Uterus (tissue), 4 donors: ENCODE results near the gene FBLN5. TPM values are rescaled to one million over a fixed set of nuclear protein-coding genes. Genes with fewer than 3 reads are reported as not detected.
A peak's percentile ranks its signal among the peaks of the same experiment; 100 is the strongest.

Experiments used
- DNase-seq, 2 donors: peaks; one replicate each; pipeline ENCODE4 v3.0.0-alpha.2; 2019 to 2020
- H3K27ac ChIP-seq, 2 donors: fragments of 200-600 bp; sonication (generic); 1 replicate in 1 of 2; 2 replicates in 1 of 2; pipeline ENCODE4 v1.5.1; 2016 to 2018
- H3K27me3 ChIP-seq, 2 donors: fragments of 200-600 bp; sonication (generic); one replicate each; pipeline ENCODE4 v1.5.1; 2018 to 2019; ENCODE audit warnings: control low read depth in 1 of 2
- H3K36me3 ChIP-seq, 2 donors: fragments of 200-600 bp; sonication (generic); one replicate each; pipeline ENCODE4 v1.5.1; 2019; ENCODE audit warnings: control low read depth in 1 of 2
- H3K4me1 ChIP-seq, 2 donors: fragments of 200-600 bp; sonication (generic); one replicate each; pipeline ENCODE4 v1.5.1; 2018 to 2019; ENCODE audit warnings: control low read depth in 1 of 2
- H3K4me3 ChIP-seq, 2 donors: fragments of 200-600 bp; sonication (generic); 1 replicate in 1 of 2; 2 replicates in 1 of 2; pipeline ENCODE4 v1.5.1; 2018 to 2019; ENCODE audit warnings: mild to moderate bottlenecking in 1 of 2
- H3K9me3 ChIP-seq, 2 donors: fragments of 200-600 bp; sonication (generic); one replicate each; pipeline ENCODE4 v1.5.1; 2019; ENCODE audit warnings: control low read depth in 1 of 2
- CTCF ChIP-seq, 4 experiments: fragments of 200-600 bp in 2 of 4; fragments of 450-650 bp in 2 of 4; sonication (generic) in 2 of 4; IDR thresholded peaks; one replicate each; pipeline ENCODE4 v1.5.1; 2016 to 2019; ENCODE audit warnings: antibody characterized with exemption in 4 of 4, mild to moderate bottlenecking in 2 of 4, moderate library complexity in 1 of 4
- POLR2A ChIP-seq, 2 donors: fragments of 450-650 bp; IDR thresholded peaks; one replicate each; pipeline ENCODE4 v1.6.1; 2016; ENCODE audit warnings: antibody characterized with exemption in 2 of 2, mild to moderate bottlenecking in 1 of 2, moderate library complexity in 1 of 2
- intact Hi-C: fragments of 100-400 bp; cut with DNase I; formaldehyde crosslinking; loops from one replicate; pipeline ENCODE4 v1.15.1; 2023; ENCODE audit warnings: low total_unique reads
- total RNA-seq, 4 donors: library from RNA; depleted of rRNA in 3 of 4; stranded (reverse); fragments of >200 nt in 3 of 4; gene quantifications; one replicate each; pipeline versions ENCODE4 v1.1.0 to v1.2.4, GENCODE V29; 2014 to 2023
- donor health status: DM: yes; HTN: yes; CAD: no.

FBLN5 gene
- total RNA-seq, 4 donors from 2014 or later: 48.0 to 304 (median 165) TPM

GRCh38 chr14:91831337-91831736, 116.2 kb downstream of the FBLN5 start:
- no peaks in the 10 kb centered on the region for H3K27me3 ChIP-seq
- H3K9me3 ChIP-seq: no peaks in the 10 kb centered on the region
- no peak for TF ChIP-seq POLR2A (IDR thresholded peaks at IDR 0.05)
- TF ChIP-seq CTCF (IDR thresholded peaks at IDR 0.05): no peak
- no peak for DNase-seq
- peak overlapping the region in 1 of 2 donors; percentile 38 for H3K27ac ChIP-seq
- H3K4me1 ChIP-seq: no peaks in the 10 kb centered on the region
- intact Hi-C loops: no loop called here
- H3K36me3 ChIP-seq: no peaks in the 10 kb centered on the region
- H3K4me3 ChIP-seq: no peak overlapping the region

- DNase-seq: no peak
- Histone ChIP-seq H3K4me1 (no peaks in the 10 kb centered on the region), H3K4me3 (no peak overlapping the region), H3K27ac (peak overlapping the region; percentile 9 to 38), H3K27me3 (no peaks in the 10 kb centered on the region), H3K36me3 (no peaks in the 10 kb centered on the region), H3K9me3 (no peaks in the 10 kb centered on the region)
- no peak for TF ChIP-seq CTCF (IDR thresholded peaks at IDR 0.05)
- no peak for TF ChIP-seq POLR2A (IDR thresholded peaks at IDR 0.05)
- intact Hi-C loops: no loop called here
Observed at GRCh38 chr14:91830777-91831176, 116.7 kb downstream of the FBLN5 start.

- H3K4me3 ChIP-seq: no peak overlapping the region
- no peaks in the 10 kb centered on the region for H3K27me3 ChIP-seq
- no peaks in the 10 kb centered on the region for H3K4me1 ChIP-seq
- H3K36me3 ChIP-seq: no peaks in the 10 kb centered on the region
- intact Hi-C loops: no loop called here
- H3K9me3 ChIP-seq: no peaks in the 10 kb centered on the region
- TF ChIP-seq CTCF (IDR thresholded peaks at IDR 0.05): no peak
- TF ChIP-seq POLR2A (IDR thresholded peaks at IDR 0.05): no peak
- peak overlapping the region in 1 of 2 donors; percentile 38 for H3K27ac ChIP-seq
- DNase-seq: no peak
Observed at GRCh38 chr14:91829511-91829910, 118.0 kb downstream of the FBLN5 start.

- Histone ChIP-seq H3K4me3 (no peak overlapping the region), H3K9me3 (no peaks in the 10 kb centered on the region), H3K27ac (no peak overlapping the region), H3K27me3 (no peaks in the 10 kb centered on the region), H3K4me1 (no peaks in the 10 kb centered on the region), H3K36me3 (no peaks in the 10 kb centered on the region)
- no peak for DNase-seq
- intact Hi-C loops: no loop called here
- TF ChIP-seq CTCF (IDR thresholded peaks at IDR 0.05): no peak
- TF ChIP-seq POLR2A (IDR thresholded peaks at IDR 0.05): no peak
Observed at GRCh38 chr14:91827746-91828145, 119.7 kb downstream of the FBLN5 start.

Other genes starting within 250 kb of the FBLN5 start
- 1 to 10 TPM in 3 of 4 donors, under 1 TPM in 1; 0.29 to 4.1 (median 2.6) TPM for gene CATSPERB, start 215.6 kb downstream of the FBLN5 start, total RNA-seq
- gene TC2N, start 80.2 kb downstream of the FBLN5 start, total RNA-seq: 10 to 100 TPM; 25.4 to 79.1 (median 36.5) TPM
- 10 to 100 TPM; 17.1 to 68.7 (median 47.7) TPM for gene TRIP11, start 92.4 kb upstream of the FBLN5 start, total RNA-seq
- gene ATXN3, start 158.9 kb upstream of the FBLN5 start, total RNA-seq: 100 to 1,000 TPM in 3 of 4 donors, 10 to 100 TPM in 1; 47.5 to 166 (median 121) TPM
- gene NDUFB1, start 174.0 kb upstream of the FBLN5 start, total RNA-seq: 100 to 1,000 TPM in 1 of 4 donors, 10 to 100 TPM in 3; 54.1 to 119 (median 79.5) TPM
- gene CPSF2, start 174.3 kb upstream of the FBLN5 start, total RNA-seq: 10 to 100 TPM; 10.8 to 51.5 (median 38.9) TPM